PC-3 (cell line): ENCODE data around the gene CFLAR.

Experiments
- CTCF ChIP-seq: fragments of 300-600 bp; sonication (generic); conservative IDR thresholded peaks from 2 replicates; pipeline ENCODE4 v1.5.1; 2017; ENCODE audit warnings: antibody characterized with exemption, low read depth, mild to moderate bottlenecking, low read length
- EZH2 ChIP-seq: fragments of 300-600 bp; sonication (generic); IDR thresholded peaks from one replicate; pipeline ENCODE4 v1.6.1; 2017; ENCODE audit warnings: antibody characterized with exemption, mild to moderate bottlenecking, low read length; ENCODE audit not compliant: unreplicated experiment

GRCh38 chr2:201130524-201131186, 14.7 kb downstream of the CFLAR start:
- TF ChIP-seq CTCF (no peak), EZH2 (no peak)
